ENCODE data around the gene CDC42SE1. TPM values are rescaled to one million over a fixed set of nuclear protein-coding genes. Genes with fewer than 3 reads are reported as not detected.

Gene CDC42SE1
- total RNA-seq, 2 experiments from 2014 or later: 95.4 to 101 TPM

- ATAC-seq: peak; percentile 84
Observed at GRCh38 chr1:151008244-151009205, 50.9 kb downstream of the CDC42SE1 start, which contains the start of gene PRUNE1. Gene PRUNE1 (plus strand): TSS chr1:151008449. CDS start chr1:151008633, 184 bp downstream.

GRCh38 chr1:151007853-151008243, 51.6 kb downstream of the CDC42SE1 start:
- intact Hi-C loops (cut with DNase I, micrococcal nuclease): loop anchor here (1.0 to 5.0 kb wide), 19 partner anchors 34 to 687 kb away; partner anchors contain the start of genes CDC42SE1 (in 2 of the 2), GABPB2 (in 2 of the 2), TNFAIP8L2 (in 2 of the 2) and ARNT (in 1 of the 2)
- Mint-ChIP-seq H3K4me1 (peaks cover 68% of the 10 kb centered on the region), H3K27me3 (no peaks in the 10 kb centered on the region), H3K4me3 (peak overlapping the region; percentile 90), H3K9me3 (ENCODE audit: low read depth) (no peaks in the 10 kb centered on the region), H3K27ac (peak overlapping the region; percentile 96), H3K36me3 (ENCODE audit: low read depth) (peaks cover 3% of the 10 kb centered on the region)
- no peak for ATAC-seq
- DNase-seq: peak; percentile 30
- CTCF ChIA-PET: interaction anchor here (0.6 to 3.9 kb wide), 4 partner anchors 12 to 446 kb away, joined by 3 to 68 read pairs (median 8); no protein-coding TSS in a partner anchor
- POLR2A ChIA-PET: no interaction called here

More at GRCh38 chr1:151008244-151009205, 50.9 kb downstream of the CDC42SE1 start, which contains the start of gene PRUNE1:
- H3K4me3 Mint-ChIP-seq: peak within 1 kb of the TSS; percentile 90
- H3K4me1 Mint-ChIP-seq: peaks cover 61% of the 10 kb centered on the region
- intact Hi-C loops (cut with DNase I, micrococcal nuclease): loop anchor here (1.0 to 5.0 kb wide), 19 partner anchors 34 to 687 kb away; partner anchors contain the start of genes CDC42SE1 (in 2 of the 2), GABPB2 (in 2 of the 2), TNFAIP8L2 (in 2 of the 2) and ARNT (in 1 of the 2)
- no peaks in the 10 kb centered on the region for H3K9me3 Mint-ChIP-seq (ENCODE audit: low read depth)
- H3K27me3 Mint-ChIP-seq: no peaks in the 10 kb centered on the region
- peak within 1 kb of the TSS; percentile 96 for H3K27ac Mint-ChIP-seq
- ChIA-PET CTCF (interaction anchor here (0.6 to 1.0 kb wide), 5 partner anchors 51 to 728 kb away, joined by 3 to 6 read pairs (median 3); no protein-coding TSS in a partner anchor), POLR2A (no interaction called here)
- DNase-seq: peak; percentile 99
- H3K36me3 Mint-ChIP-seq (ENCODE audit: low read depth): peaks cover 3% of the 10 kb centered on the region

GRCh38 chr1:151006327-151007052, 52.9 kb downstream of the CDC42SE1 start, which contains the start of gene MINDY1:
Gene MINDY1 (minus strand): TSS chr1:151006902. CDS start chr1:151002617, 4,285 bp downstream.
- intact Hi-C loops (cut with DNase I, micrococcal nuclease): loop anchor here (1.0 to 5.0 kb wide), 2 partner anchors 27 to 151 kb away; partner anchors contain the start of gene TNFAIP8L2 (in 1 of the 2)
- ATAC-seq (peak; percentile 55), DNase-seq (peak; percentile 64)
- Mint-ChIP-seq H3K27me3 (no peaks in the 10 kb centered on the region), H3K27ac (peak within 1 kb of the TSS; percentile 96), H3K9me3 (ENCODE audit: low read depth) (no peaks in the 10 kb centered on the region), H3K4me3 (peak within 1 kb of the TSS; percentile 90), H3K36me3 (ENCODE audit: low read depth) (peaks cover 9% of the 10 kb centered on the region), H3K4me1 (peaks cover 75% of the 10 kb centered on the region)
- ChIA-PET CTCF (interaction anchor here (0.6 to 3.9 kb wide), 33 partner anchors 11 to 774 kb away, joined by 3 to 68 read pairs (median 4); partner anchors contain the start of genes ANXA9, C1orf56, CERS2 and CTSS), POLR2A (interaction anchor here (0.6 to 1.7 kb wide), 6 partner anchors 29 to 520 kb away, joined by 3 to 9 read pairs (median 4); partner anchors contain the start of genes CERS2, TARS2, TNFAIP8L2 and ZNF687)

- H3K36me3 Mint-ChIP-seq (ENCODE audit: low read depth): peaks cover 6% of the 10 kb centered on the region
- H3K27me3 Mint-ChIP-seq: no peaks in the 10 kb centered on the region
- POLR2A ChIA-PET: interaction anchor here (0.6 to 1.7 kb wide), 5 partner anchors 28 to 433 kb away, joined by 3 to 9 read pairs (median 5); partner anchors contain the start of genes CERS2, ENSA and ZNF687
- ATAC-seq: no peak
- no peak for DNase-seq
- peak overlapping the region; percentile 96 for H3K27ac Mint-ChIP-seq
- intact Hi-C loops (cut with DNase I, micrococcal nuclease): loop anchor here (1.0 to 5.0 kb wide), 2 partner anchors 27 to 151 kb away; partner anchors contain the start of gene TNFAIP8L2 (in 1 of the 2)
- H3K4me1 Mint-ChIP-seq: peaks cover 74% of the 10 kb centered on the region
- CTCF ChIA-PET: interaction anchor here (0.6 to 3.9 kb wide), 31 partner anchors 10 to 773 kb away, joined by 3 to 68 read pairs (median 4); partner anchors contain the start of genes ANXA9, C1orf56, CERS2 and CTSS
- H3K4me3 Mint-ChIP-seq: peak overlapping the region; percentile 90
- no peaks in the 10 kb centered on the region for H3K9me3 Mint-ChIP-seq (ENCODE audit: low read depth)
Observed at GRCh38 chr1:151005729-151006319, 53.6 kb downstream of the CDC42SE1 start.

- ChIA-PET POLR2A (no interaction called here), CTCF (interaction anchor here (0.7 to 3.4 kb wide), 3 partner anchors 8 to 97 kb away, joined by 3 to 35 read pairs (median 3); no protein-coding TSS in a partner anchor)
- H3K27ac Mint-ChIP-seq: peak overlapping the region; percentile 83
- peaks cover 13% of the 10 kb centered on the region for H3K36me3 Mint-ChIP-seq (ENCODE audit: low read depth)
- intact Hi-C loops (cut with DNase I, micrococcal nuclease): no loop called here
- ATAC-seq (no peak), DNase-seq (no peak)
- no peaks in the 10 kb centered on the region for H3K27me3 Mint-ChIP-seq
- peak overlapping the region; percentile 90 for H3K4me3 Mint-ChIP-seq
- no peaks in the 10 kb centered on the region for H3K9me3 Mint-ChIP-seq (ENCODE audit: low read depth)
- peaks cover 75% of the 10 kb centered on the region for H3K4me1 Mint-ChIP-seq
Observed at GRCh38 chr1:151003180-151003579, 56.2 kb downstream of the CDC42SE1 start.

GRCh38 chr1:151002611-151003010, 56.8 kb downstream of the CDC42SE1 start:
- Mint-ChIP-seq H3K9me3 (ENCODE audit: low read depth) (no peaks in the 10 kb centered on the region), H3K27me3 (no peaks in the 10 kb centered on the region), H3K4me1 (peaks cover 71% of the 10 kb centered on the region), H3K4me3 (peak overlapping the region; percentile 90), H3K27ac (peak overlapping the region; percentile 83), H3K36me3 (ENCODE audit: low read depth) (peaks cover 13% of the 10 kb centered on the region)
- DNase-seq (no peak), ATAC-seq (no peak)
- POLR2A ChIA-PET: no interaction called here
- CTCF ChIA-PET: interaction anchor here (3.4 kb wide), 1 partner anchor 23 kb away, joined by 35 read pairs; no protein-coding TSS in a partner anchor
- intact Hi-C loops (cut with DNase I, micrococcal nuclease): no loop called here

- ATAC-seq: no peak
- no peaks in the 10 kb centered on the region for H3K9me3 Mint-ChIP-seq (ENCODE audit: low read depth)
- ChIA-PET CTCF (interaction anchor here (1.0 to 3.4 kb wide), 4 partner anchors 22 to 515 kb away, joined by 3 to 35 read pairs (median 4); no protein-coding TSS in a partner anchor), POLR2A (interaction anchor here (0.6 to 1.0 kb wide), 3 partner anchors 32 to 265 kb away, joined by 3 to 5 read pairs (median 3); no protein-coding TSS in a partner anchor)
- H3K27ac Mint-ChIP-seq: no peak overlapping the region
- H3K4me3 Mint-ChIP-seq: no peak overlapping the region
- no peak for DNase-seq
- no peaks in the 10 kb centered on the region for H3K27me3 Mint-ChIP-seq
- intact Hi-C loops (cut with DNase I, micrococcal nuclease): no loop called here
- H3K36me3 Mint-ChIP-seq (ENCODE audit: low read depth): peaks cover 14% of the 10 kb centered on the region
- peaks cover 66% of the 10 kb centered on the region for H3K4me1 Mint-ChIP-seq
Observed at GRCh38 chr1:151002051-151002450, 57.4 kb downstream of the CDC42SE1 start.

- H3K27ac Mint-ChIP-seq: no peak overlapping the region
- H3K36me3 Mint-ChIP-seq (ENCODE audit: low read depth): peaks cover 17% of the 10 kb centered on the region
- peaks cover 61% of the 10 kb centered on the region for H3K4me1 Mint-ChIP-seq
- no peak for DNase-seq
- H3K4me3 Mint-ChIP-seq: no peak overlapping the region
- H3K27me3 Mint-ChIP-seq: no peaks in the 10 kb centered on the region
- no peak for ATAC-seq
- ChIA-PET POLR2A (interaction anchor here (0.6 to 1.0 kb wide), 4 partner anchors 31 to 265 kb away, joined by 3 to 5 read pairs (median 3); no protein-coding TSS in a partner anchor), CTCF (interaction anchor here (0.7 to 3.4 kb wide), 6 partner anchors 22 to 515 kb away, joined by 3 to 35 read pairs (median 3); no protein-coding TSS in a partner anchor)
- H3K9me3 Mint-ChIP-seq (ENCODE audit: low read depth): no peaks in the 10 kb centered on the region
- intact Hi-C loops (cut with DNase I, micrococcal nuclease): no loop called here
Observed at GRCh38 chr1:151001602-151002001, 57.8 kb downstream of the CDC42SE1 start.
